Kidney (tissue), 14 donors: ENCODE measurements around the gene RPL27. TPM values are rescaled to one million over a fixed set of nuclear protein-coding genes. Genes with fewer than 3 reads are reported as not detected.
"Not testable (repeated sequence)": the region's sequence is repeated elsewhere in the genome, so short reads cannot be mapped to it uniquely, and the experiment has no call there.

Experiments
- DNase-seq, 5 donors: peaks; one replicate each; pipeline ENCODE4 v3.0.0-alpha.2; 2013 to 2020
- FAIRE-seq: peaks from 2 replicates; lab custom pipeline; 2012; peaks lifted over from hg19 to GRCh38; lab: Jason Lieb, UNC
- H3K27ac ChIP-seq, 2 donors: one replicate each; pipeline ENCODE4 v1.7.0; 2013; ENCODE audit warnings: low read depth in 2 of 2, low read length in 2 of 2, inconsistent platforms in 1 of 2
- H3K27me3 ChIP-seq: one replicate; pipeline ENCODE4 v1.7.1; 2013; ENCODE audit warnings: low read length, inconsistent platforms; ENCODE audit not compliant: control insufficient read depth, insufficient read depth
- H3K36me3 ChIP-seq, 3 donors: one replicate each; pipeline versions ENCODE4 v1.7.0 to v1.7.1; 2013; ENCODE audit warnings: low read length in 3 of 3, control low read depth in 1 of 3, inconsistent platforms in 1 of 3; ENCODE audit not compliant: insufficient read depth in 3 of 3, control insufficient read depth in 2 of 3
- H3K4me1 ChIP-seq, 3 donors: one replicate each; pipeline versions ENCODE4 v1.7.0 to v1.7.1; 2013; ENCODE audit warnings: low read length in 3 of 3, inconsistent platforms in 1 of 3, low read depth in 1 of 3; ENCODE audit not compliant: control insufficient read depth in 2 of 3, insufficient read depth in 2 of 3
- H3K4me3 ChIP-seq, 3 donors: one replicate each; pipeline versions ENCODE4 v1.7.0 to v1.8.1; 2013; ENCODE audit warnings: low read length in 3 of 3, control low read depth in 1 of 3, inconsistent platforms in 1 of 3
- H3K9ac ChIP-seq, 3 donors: one replicate each; pipeline versions ENCODE4 v1.7.0 to v1.7.1; 2013; ENCODE audit warnings: low read length in 3 of 3, control low read depth in 1 of 3, inconsistent platforms in 1 of 3
- H3K9me3 ChIP-seq, 3 donors: one replicate each; pipeline versions ENCODE4 v1.7.0 to v1.7.1; 2013; ENCODE audit warnings: low read length in 3 of 3, control low read depth in 1 of 3, inconsistent platforms in 1 of 3; ENCODE audit not compliant: control insufficient read depth in 2 of 3, insufficient read depth in 1 of 3
- CTCF ChIP-seq: IDR thresholded peaks from 3 replicates; pipeline ENCODE4 v1.5.1; 2012; ENCODE audit warnings: mild to moderate bottlenecking, moderate library complexity, borderline replicate concordance; ENCODE audit not compliant: insufficient read depth; ENCODE audit errors: extremely low read depth
- intact Hi-C: fragments of 100-400 bp; cut with DNase I; formaldehyde crosslinking; loops from one replicate; pipeline ENCODE4 v1.11.1; 2022
- polyA plus RNA-seq: library from polyadenylated mRNA; stranded (reverse); fragments of 350-450 nt; fragmentation: Illumina TruSeq; extraction: RNeasy Lipid Tissue Mini Kit (QIAGEN cat#74804); gene quantifications from one replicate; pipeline ENCODE4 v1.2.3, GENCODE V29; 2014; ENCODE audit warnings: low read depth, low replicate concordance; ENCODE audit not compliant: insufficient read depth
- total RNA-seq: library from RNA; stranded (reverse); fragmentation: NEBNext Ultra II Directional; extraction: Animal tissue kit (Norgen Biotek cat#: 25700); gene quantifications from one replicate; pipeline ENCODE4 v1.2.1, GENCODE V29; 2021
- donor health status: control.
- donor health status: control.
- donor health status: control.
- donor health status: control.
- donor health status: control.
- donor health status: DM: yes; HTN: yes; CAD: no.
- donor health status: Normal renal cell carcinoma (clear cell type).

Gene RPL27
- total and polyA plus RNA-seq, 2 donors from 2014 or later = 759 to 1,823 TPM

DNA sequence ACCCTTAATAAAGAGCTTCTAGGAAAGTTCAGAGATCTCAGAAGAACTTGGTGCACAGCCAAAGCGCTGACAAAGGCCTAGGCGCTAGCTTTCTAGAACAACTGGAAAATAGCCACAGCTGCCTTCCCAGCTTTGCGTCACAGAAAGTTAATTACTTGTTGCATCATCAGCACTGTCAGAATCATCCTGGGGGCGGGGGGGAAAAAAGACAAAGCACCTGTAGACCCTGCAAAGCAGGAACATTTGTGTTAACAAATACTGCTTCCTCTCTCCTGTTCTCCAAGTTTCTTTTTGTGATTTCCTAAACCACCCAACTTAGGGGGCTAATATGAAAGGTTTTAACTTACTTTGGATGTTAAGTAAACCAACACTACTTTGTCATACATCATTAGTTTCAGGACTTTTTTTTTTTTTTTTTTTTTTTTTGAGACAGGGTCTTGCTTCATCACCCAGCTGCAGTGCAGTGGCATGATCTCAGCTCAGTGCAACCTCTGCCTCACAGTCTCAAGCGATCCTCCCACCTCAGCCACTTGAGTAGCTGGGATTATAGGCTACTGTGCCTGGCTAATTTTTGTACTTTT, 29.1 kb upstream of the RPL27 start:
- Histone ChIP-seq H3K4me3 (no peak overlapping the region), H3K27me3 (no peaks in the 10 kb centered on the region), H3K9me3 (no peaks in the 10 kb centered on the region), H3K27ac (no peak overlapping the region), H3K4me1 (no peaks in the 10 kb centered on the region), H3K9ac (no peak overlapping the region), H3K36me3 (no peaks in the 10 kb centered on the region)
- no peak for TF ChIP-seq CTCF
- no peak for FAIRE-seq
- intact Hi-C loops = no loop called here
- DNase-seq = peak in 3 of 5 donors; percentile 61 to 74 (median 73)

DNA sequence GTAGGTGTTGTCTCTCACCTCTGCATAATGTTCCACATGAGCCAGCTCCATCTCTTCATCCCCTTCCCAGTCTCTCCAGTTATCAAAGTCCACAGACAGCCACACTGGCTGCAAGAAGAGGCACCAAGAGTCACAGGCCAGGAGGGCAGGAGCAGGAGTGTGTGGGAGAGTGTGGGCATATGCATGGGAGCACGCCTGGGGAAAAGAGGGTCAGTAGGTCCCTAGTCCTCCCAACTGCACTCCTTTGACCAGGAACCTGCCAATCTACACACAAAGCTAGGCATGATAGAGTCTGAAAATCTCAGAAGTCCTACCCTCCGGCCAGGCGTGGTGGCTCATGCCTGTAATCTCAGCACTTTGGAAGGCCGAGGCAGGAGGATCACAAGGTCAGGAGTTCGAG, 26.6 kb upstream of the RPL27 start:
- Histone ChIP-seq H3K4me3 (no peak overlapping the region), H3K4me1 (no peaks in the 10 kb centered on the region), H3K36me3 (no peaks in the 10 kb centered on the region), H3K9me3 (no peaks in the 10 kb centered on the region), H3K9ac (no peak overlapping the region), H3K27ac (no peak overlapping the region), H3K27me3 (no peaks in the 10 kb centered on the region)
- no peak for TF ChIP-seq CTCF
- FAIRE-seq (no peak), DNase-seq (no peak)
- intact Hi-C loops = no loop called here

DNA sequence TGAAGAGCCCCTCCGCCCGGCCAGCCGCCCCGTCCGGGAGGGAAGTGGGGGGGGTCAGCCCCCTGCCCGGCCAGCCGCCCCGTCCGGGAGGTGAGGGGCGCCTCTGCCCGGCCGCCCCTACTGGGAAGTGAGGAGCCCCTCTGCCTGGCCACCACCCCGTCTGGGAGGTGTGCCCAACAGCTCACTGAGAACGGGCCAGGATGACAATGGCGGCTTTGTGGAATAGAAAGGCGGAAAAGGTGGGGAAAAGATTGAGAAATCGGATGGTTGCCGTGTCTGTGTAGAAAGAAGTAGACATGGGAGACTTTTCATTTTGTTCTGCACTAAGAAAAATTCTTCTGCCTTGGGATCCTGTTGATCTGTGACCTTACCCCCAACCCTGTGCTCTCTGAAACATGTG, 24.9 kb upstream of the RPL27 start:
- intact Hi-C loops, H3K4me1 ChIP-seq, H3K4me3 ChIP-seq, H3K27me3 ChIP-seq, DNase-seq, H3K9me3 ChIP-seq, H3K27ac ChIP-seq, H3K9ac ChIP-seq, FAIRE-seq, H3K36me3 ChIP-seq: not testable (repeated sequence)

DNA sequence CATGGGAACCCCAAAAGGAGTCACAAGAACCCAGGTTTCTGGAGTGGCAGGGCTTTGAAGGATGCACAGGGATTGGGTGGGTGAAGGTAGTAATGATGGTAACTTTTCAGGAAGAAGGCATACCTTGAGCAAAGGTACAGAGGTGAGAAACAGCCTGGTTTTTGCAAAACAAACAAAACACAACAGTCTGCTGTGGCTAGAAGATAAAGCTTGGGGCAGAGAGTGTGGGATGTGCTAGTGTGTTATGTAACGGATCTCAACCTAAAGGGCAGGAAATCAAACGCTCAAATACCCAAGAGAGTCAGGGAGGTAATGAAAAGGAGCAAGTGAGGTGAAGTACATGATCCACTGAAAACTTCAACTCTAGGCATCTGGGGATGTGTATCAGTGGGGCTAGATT, 23.0 kb upstream of the RPL27 start:
- DNase-seq (peak in 1 of 5 donors; percentile 16), FAIRE-seq (no peak)
- H3K9me3 ChIP-seq = no peaks in the 10 kb centered on the region
- peaks cover 0 to 9% (median 0%) of the 10 kb centered on the region in 3 donors for H3K4me1 ChIP-seq
- no peak for TF ChIP-seq CTCF
- H3K4me3 ChIP-seq = no peak overlapping the region
- intact Hi-C loops = no loop called here
- H3K9ac ChIP-seq = peak overlapping the region in 1 of 3 donors; percentile 19
- H3K27ac ChIP-seq = no peak overlapping the region
- H3K36me3 ChIP-seq = no peaks in the 10 kb centered on the region
- H3K27me3 ChIP-seq = no peaks in the 10 kb centered on the region

DNA sequence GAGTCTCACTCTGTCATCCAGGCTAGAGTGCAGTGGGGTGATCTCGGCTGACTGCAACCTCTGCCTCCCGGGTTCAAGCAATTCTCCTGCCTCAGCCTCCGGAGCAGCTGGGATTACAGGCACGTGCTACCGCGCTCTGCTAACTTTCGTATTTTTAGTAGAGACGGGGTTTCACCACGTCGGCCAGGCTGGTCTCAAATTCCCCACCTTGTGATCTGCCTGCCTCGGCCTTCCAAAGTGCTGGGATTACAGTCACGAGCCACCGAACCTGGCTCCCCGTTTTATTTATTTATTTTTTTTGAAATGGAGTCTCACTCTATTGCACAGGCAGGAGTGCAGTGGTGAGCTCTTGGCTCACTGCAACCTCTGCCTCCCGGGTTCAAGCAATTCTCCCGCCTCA, 22.5 kb upstream of the RPL27 start:
- intact Hi-C loops, H3K4me1 ChIP-seq, H3K9me3 ChIP-seq, H3K36me3 ChIP-seq, H3K4me3 ChIP-seq, H3K27ac ChIP-seq, FAIRE-seq, H3K27me3 ChIP-seq: not testable (repeated sequence)
- DNase-seq = peak in 4 of 5 donors; percentile 48 to 65 (median 60)
- peak overlapping the region in 1 of 3 donors; percentile 19 for H3K9ac ChIP-seq
